ENCODE data around the gene TMEM9.
"Not testable (repeated sequence)": the region's sequence is repeated elsewhere in the genome, so short reads cannot be mapped to it uniquely, and the experiment has no call there.

The TMEM9 gene

DNA sequence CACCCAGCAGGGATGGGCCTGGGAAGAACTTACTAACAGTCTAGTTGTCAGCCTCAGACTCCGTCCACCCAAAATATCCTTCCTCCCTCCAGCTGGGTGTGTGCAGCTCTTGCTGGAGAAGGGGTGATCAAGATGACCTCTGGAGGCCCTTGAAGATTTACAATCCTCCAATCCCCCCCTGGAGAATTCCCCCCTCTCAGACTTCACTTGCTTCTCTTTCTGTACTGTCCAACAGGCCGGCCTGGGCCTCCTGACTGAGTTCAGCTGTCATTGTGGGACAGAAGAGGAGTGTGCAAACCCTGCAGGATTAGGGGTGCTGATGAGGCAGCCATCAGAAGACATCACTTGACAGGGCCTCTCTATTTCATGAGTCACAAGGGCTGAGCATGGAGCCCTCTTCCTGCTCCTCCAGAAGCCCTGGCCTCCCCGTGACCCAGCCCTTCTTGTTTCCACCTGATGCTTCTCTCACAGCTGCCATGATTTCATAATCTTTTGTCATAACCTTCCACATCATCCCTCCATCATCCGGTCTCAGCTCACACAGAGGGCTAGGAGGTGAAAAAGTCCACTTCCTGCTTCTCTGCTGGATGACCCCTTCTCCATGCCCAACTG, 18.8 kb upstream of the TMEM9 start:
- no peak for DNase-seq

DNA sequence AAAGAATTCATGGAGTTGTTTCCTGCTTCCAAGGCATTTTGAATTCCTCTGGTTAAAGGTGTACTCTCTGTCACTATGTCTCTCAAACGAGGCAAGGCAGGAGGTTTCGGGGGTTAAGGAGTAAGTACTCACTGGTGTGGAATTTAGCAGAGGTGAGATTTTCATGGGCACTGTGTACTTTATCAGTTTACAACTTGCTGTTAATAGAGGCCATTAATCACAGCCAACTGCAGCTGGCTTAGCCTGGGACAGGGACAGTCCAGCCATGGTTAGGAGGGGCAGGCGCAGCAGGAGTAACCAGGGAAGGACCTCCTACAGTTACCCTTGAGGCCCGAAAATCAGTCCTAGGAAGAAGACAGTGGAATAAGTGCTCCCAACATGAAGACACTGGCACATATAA, 18.1 kb upstream of the TMEM9 start:
- DNase-seq, result no peak

DNA sequence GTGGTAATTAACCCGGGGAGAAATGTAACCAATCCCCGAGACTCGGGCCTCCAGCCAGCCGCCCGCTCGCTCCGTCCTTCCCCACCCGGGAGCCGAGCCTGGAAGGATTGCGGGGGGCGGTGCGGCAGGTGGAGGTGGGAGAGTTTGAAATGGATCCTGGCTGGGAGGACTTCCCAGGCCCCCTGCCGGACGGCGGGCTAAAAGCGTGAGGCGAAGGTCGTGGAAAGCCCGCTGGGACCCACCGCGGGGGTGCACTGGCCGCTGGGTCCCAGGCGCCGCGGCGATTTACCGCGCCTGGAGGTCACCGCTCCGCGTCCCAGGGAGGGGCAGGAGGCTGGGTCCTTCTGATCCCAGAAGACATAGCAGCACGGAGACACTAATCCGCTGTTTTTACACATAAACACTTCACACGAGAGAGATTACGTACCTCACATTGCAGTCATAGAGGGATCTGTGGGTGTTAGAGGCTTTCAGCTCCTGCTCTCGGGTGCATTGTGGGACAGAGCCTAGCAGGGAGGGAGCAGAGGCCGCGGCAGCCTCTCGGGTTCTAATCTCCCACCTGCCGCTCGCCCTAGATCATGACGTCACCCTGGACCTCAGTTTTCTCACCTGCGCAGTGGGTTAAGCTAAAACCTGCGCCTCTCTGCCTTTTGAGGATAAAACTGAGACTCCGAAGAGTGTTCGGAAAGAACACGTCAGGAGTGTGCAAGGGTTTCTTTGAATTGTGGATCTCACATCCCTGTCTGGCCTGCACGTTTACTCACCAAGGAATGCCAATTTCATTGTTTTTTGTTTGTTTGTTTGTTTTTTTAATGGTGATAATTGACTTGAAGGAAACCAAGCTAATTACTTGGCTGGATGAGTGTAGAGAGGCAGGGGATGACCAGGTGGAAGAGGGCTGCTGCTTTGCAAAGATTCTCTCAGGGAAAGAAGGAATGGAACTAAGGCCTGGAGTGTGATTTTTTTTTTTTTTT, 17.1 kb upstream of the TMEM9 start:
- peak; percentile 10 for DNase-seq

DNA sequence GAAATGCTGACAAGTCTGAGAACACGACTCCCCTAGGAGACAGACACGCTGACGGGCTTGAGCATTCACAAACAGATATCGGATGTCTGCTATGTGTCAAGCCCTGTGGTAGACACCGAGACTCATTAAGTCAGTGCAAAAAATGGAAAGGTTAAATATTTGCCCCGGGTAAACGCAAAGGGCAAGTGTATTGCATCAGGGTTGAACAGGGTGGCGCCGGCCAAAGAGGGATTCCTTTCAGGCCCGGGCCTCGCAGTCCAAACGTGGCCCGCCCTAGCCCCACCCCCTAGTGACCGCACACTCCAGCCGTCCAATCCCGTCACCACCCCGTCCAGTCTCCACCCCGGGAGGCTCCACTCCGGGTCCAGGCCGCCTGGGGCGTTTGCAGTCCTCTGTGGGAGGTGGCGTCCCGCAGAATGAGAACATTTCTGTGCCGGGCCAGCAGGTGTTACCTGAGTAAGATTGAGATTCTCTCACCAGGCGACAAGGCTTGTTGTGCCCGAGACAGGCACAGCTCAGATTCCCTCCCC, 16.3 kb upstream of the TMEM9 start:
- DNase-seq, result peak; percentile 57

DNA sequence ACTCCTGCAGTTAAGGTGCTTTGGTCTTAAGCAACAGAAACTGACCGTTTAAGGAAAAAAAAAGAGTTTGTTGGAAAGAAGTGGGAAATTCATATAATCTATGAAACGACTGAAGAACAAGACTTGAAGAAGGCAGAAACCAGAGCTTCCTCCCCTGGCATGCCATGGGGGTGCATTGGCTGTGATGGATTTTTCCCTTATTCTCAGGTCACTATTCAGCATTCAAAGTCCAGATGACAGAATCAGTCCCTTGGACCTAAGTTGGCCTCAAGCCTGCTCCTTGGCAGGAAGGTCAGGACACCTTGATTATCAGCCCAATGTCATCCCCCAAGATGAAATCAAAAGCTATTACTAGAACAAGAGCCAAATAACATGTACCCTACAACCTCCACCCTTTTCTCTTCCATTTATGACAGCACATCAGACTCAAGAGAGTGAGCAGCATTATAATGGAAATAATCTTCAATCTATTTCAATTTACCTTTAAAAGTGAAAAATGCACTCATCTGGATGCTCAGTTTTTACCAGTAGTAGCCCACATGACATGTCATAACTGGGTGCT, 15.8 kb upstream of the TMEM9 start:
- no peak for DNase-seq

DNA sequence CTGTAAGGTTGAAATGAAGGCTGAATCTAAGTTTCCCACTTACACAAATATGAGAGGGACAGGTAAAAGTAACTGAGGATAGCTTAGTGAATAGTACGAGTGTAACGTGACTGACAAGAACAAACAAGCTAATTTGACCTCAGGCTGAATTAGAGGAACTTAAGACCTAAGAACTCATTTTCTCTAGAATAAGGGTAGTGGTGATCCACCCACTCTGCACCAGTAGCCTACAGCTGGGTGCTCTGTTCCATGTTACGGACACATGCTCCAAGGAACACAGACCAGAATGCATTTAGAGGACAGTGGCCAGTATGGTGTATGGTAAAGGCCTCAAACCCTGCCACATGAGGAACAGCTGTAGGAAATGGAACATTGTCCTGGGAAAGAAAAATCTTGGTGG, 14.9 kb upstream of the TMEM9 start:
- no peak for DNase-seq

DNA sequence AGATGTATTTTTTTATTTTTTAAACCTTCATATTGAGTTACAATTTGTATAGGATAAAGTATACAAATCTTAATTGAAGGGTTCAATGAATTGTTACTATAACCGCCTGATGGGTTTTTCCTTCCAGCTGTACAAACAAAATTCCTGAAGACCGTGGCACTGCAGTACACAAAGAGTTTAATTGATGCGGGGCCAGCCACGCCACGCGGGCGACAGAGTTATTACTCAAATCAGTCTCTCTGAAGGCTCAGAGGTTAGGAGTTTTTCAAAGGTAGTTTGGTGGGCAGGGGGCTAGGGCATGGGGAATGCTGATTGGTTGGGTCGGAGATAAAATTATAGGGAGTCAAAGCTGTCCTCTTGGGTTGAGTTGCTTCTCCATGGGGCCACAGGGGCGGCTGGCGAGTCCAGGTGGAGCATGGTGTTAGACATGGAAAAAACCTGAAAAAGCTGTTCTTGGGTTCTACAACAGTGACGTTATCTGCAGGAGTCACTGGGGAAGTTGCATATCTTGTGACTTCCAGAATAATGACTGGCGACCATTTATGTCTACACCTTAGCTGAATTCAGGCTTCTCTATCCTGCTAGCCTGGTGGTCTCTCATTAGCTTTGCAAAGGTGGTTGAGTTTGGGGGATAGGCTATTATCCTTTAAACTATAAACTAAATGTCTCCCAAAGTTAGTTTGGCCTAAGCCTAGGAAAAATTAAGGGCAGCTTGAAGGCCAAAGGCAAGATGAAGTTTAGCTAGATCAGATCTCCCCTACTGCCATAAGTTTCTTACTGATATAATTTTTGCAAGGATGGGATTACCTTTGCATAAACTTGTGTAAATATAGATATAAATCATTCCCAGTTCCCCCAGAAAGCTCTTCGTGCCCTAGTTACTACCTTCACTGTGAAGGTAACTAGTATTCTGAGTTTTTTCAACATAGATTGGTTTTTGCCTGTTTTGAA, 13.0 kb upstream of the TMEM9 start:
- no peak for DNase-seq

DNA sequence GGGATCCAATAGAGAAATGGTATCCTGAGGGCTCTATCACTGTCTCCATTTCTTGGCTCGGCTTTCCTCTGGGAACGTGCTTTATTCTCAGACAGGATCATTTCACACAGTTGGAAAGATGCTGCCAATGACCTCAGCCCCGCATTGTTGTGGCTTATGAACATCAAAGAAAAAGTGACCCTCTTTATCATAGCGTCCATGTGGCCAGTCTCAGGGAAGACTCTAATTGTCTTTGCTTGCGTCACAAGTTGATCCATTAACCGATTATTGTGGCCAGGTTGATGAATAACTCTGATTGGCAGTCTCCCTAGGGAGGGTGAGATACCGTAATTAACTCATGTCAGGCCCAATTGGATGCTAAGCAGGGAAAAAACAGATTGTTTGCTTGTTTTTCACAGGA, 10.4 kb upstream of the TMEM9 start:
- DNase-seq, result no peak

DNA sequence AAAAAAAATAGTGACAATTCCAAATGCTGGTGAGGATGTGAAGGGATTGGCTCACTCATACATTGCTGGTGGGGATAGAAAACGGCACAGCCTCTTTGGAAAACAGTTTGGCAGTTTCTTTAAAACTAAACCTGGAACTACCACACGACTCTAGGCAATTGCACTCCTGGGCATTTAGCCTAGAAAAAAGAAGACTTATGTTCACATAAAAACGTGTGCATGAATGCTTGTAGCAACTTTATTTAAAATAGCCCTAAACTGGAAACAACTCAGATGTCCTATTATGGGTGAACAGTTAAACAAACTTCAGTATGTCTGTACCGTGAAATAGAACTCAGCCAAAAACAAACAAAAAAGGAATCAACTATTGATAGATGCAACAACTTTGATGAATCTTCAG, 9.4 kb upstream of the TMEM9 start:
- DNase-seq, result no peak

DNA sequence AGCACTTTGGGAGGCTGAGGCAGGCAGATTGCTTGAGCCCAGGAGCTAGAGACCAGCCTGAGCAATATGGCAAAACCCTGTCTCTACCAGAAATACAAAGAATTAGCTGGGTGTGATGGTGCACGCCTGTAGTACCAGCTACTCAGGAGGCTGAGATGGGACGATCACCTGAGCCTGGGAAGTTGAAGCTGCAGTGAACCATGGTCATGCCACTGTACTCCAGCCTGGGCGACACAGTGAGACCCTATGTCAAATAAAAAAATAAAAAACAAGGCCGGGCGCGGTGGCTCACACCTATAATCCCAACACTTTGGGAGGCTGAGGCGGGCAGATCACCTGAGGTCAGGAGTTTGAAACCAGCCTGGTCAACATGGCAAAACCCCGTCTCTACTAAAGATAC, 8.8 kb upstream of the TMEM9 start:
- not testable (repeated sequence) for DNase-seq

DNA sequence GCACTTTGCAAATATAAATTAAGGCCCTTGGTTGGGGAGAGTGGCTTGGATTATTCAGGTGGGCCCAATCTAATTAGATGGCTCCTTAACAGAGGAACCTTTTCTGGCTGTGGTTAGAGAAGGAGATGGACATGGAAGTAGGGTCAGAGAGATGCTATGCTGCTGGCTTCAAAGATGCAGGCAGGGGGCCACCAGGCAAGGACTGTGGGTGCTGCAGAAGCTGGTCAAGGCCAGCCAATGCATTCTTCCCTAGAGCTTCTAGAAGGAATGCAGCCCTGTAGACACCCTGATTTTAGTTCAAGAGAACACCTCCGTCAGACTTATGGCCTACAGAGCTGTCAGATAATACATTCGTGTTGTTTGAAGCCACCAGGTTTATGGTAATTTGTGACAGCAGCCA, 3.7 kb upstream of the TMEM9 start:
- DNase-seq, result no peak

DNA sequence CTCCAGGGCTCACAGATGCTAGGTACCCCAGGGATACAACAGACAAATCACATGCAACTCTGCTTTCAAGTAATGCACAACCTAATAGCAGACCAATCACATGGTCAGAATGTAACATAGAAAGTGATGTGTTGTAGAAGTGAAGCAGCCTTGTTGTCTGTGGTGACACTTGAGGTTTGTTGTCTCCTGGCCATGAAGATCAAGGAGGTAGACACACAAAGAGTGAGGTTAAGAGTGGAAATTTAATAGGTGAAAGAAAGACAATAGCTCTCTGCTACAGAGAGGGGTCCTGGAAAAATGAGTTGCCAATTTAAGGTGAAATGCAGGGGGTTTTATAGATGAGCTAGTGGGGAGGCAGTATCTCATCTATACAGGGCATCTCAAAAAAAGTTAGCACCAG, 2.5 kb upstream of the TMEM9 start:
- no peak for DNase-seq

DNA sequence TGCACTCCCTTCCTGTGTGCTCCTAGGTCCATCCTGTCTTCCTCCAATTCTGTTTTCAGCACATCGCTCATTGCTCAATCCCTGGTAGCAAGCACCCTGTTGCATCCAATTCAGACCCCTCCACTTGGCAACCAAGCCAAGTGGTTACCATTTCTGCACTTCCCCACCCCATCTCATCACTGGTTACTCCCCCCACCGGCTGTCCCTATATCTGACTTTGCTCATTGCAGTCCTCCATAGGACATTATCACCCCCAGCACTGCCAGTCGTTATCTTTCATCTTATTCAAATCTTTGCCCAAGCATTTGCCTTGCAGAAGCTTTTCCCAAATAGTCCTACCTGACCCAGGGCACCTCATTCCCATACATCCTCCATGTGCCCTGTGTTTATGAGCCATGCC, 2.1 kb upstream of the TMEM9 start:
- no peak for DNase-seq

DNA sequence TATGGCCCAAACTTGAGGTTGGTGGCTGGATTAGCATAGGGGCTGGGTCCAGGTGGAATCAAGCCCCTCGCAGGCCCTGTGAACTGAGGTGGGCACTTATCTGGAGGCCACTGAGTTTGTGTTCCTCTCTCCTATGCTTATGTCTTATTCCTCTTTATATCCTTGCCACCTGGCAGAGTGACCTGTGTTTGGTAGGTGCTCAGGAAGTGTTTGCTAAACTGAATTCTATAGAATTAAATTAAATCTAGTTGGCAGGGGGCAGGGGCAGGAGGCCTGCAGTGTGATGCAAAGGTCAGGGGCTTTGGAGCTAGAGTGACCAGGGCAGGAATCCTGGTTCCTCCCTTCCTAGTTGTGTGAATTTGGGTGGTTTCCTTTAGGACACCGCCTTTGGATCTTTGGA, 1.1 kb upstream of the TMEM9 start:
- no peak for DNase-seq

DNA sequence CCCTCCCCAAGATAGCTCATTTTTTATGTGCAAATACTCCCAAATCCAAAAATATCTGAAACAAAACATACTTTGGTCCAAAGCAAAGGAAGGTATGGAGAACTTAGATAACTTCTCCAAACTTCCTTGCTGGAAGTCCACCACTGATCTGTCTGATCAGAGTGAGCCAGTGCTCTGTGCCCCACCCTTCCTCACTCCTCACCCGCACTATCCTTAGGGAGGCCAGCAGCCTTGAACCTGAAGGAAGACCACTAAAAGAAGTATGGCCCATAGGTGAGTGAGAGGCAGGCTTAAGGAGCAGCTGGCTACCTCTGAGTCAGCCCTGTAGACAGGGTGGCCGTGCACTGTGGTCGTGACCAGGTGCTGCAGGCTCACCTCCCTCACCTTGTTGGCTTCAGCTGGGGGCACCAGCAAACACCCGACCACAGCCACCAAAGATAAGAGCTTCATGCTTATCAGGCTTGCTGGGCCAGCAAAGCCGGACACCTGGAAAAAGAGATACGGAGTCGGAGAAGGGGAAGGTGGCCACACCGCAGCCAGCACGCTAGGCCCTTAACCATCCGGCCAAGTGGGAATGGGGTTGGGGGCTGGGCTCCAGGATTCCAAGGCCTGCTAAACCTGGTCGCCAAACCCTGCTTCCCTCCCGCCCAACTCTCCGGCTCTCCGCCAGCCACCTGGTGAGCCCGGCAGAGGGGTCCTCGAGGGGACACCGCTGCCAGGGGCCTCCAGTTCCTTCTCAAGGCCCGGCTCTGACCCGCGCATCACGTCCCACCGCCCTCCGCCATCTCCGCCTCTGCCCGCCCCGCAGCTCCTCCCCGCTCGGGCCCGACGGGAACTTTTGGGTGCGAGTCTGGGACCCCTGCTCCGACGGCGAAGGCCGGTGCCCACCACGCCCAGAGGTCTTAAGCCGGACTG, 543 bp downstream of the TMEM9 start:
- no peak for DNase-seq

DNA sequence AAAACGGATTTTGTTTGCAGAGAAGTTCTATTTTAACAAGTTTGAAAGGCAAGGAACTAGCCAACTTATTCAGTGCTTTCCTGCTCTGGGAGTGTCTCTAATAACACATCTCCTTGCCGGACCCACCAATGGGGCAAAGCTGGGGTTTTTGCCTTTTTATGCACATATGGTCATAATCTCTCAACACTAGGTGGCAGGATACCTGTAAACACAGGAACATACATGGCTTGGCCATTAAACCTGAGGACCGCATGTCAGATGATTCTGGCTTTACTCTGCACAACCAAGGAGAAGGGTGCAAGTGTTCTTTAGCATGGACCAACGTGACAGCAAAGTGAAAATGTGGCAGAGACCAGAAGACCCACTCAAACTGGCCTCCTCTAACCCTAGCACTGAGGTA, 4.9 kb downstream of the TMEM9 start:
- DNase-seq, result no peak

DNA sequence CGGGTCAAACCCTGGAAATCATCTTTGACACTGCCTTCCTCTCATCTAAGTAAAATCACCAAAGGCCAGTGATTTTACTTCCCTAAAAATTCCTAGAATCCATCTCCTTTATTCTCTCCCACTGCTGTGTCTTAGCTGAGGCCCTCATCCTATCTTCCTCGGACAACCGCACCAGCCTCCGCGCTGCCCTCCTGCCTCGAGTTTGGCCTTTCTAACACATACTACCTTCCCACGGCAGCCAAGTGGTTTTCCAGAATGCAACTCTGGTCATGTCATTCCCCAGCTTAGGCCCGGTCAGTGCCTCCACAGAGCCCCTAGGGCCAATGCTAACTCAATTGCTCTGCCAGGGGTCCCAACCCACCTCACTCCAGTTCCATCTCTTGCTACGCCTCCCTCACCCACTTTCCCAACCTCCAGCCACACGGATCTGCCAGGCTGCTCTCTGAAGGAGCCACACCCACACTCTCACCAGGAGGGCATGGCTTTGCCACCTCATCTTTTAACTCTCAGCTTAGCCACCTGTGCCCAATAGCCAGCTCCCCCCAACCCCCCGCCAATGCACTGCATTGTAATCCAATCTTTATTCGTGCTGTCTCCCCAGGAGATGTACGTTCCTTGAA, 6.8 kb downstream of the TMEM9 start:
- DNase-seq, result no peak

DNA sequence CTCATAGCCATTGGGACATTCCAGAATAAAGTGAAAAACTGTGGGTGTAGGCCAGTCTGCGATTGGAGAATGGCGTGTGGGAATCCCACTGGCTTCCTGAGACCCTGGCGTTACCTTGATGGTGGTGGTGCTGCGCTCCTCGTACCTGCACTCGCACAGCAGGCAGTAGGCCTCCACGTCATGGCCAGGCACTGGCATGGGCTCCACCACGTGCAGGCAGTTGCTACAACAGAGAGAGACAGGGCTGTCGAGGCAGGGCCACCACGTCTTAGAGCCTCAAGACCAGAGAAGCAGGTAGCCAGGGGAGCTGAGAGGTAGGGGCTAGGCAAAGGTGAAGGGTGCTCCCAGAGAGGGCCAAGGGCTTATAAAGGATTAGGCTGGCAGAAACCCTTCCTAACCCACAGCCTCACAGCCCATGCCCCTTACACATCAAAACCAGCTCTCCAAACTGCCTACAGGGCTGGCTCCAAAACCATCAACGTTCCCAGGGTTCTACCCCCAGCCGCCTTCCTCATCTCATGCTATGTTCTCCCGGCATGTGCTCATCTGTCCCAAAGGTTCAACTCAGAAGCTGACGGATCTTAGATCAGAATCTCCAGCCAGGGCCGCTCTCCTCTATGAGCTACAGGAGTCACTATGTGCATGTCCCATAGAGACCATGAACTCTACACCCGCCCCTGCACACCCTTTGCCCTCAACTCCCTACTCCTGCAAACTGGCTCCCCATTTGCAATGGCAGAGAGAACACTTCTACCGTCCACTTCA, 7.5 kb downstream of the TMEM9 start:
- no peak for DNase-seq

DNA sequence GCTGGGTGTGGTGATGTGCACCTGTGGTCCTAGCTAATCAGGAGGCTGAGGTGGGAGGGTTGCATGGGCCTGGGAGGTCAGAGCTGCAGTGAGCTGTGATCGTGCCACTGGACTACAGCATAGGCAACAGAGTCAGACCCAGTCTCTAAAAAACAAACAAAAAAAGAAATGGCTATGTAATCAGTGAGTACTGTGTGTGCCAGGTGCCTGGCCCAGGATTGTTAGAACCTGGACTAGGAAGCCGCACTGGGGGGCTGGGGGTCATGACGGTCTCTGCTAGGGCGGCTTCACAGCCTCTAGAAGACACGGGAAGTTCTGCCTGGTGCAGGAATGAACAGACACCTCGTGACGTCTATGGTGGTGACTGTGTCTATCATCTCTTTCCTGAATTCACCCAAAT, 8.5 kb downstream of the TMEM9 start:
- no peak for DNase-seq

DNA sequence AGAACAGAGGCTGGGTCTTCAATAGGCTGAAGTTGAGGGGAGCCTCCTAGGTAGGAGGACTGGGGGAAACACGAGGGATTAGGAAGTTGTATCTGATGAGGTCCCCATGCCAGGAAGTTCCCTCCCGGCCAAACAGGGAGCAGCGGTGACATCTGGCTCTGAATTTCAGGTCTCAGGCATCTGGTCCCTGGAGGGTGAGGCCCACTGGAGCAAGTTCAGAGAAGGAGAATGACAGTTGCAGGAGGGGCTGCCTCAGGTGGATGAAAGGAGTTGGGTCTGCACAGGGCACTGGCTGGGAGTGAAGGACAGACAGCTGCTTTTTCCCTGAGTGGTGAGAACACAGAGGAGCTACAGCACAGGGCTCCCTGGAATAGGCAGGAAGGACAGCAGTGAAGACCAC, 9.1 kb downstream of the TMEM9 start:
- DNase-seq, result no peak

Measured in activated gamma-delta T cell treated with Interleukin-2 at 50 U/mL for 16 hours (primary cell).